ENCODE data around the gene EBF4.

- TF ChIP-seq CTCF (IDR thresholded peaks at IDR 0.05) = no peak
- TF ChIP-seq POLR2A (IDR thresholded peaks at IDR 0.05) = no peak
These were observed 117.1 kb downstream of the EBF4 start for GRCh38 chr20:2809690-2810089.
